Activated CD8-positive, alpha-beta memory T cell treated with anti-CD3 and anti-CD28 coated beads for 36 hours (primary cell): ENCODE measurements around the gene CTXND1. TPM values are rescaled to one million over a fixed set of nuclear protein-coding genes. Genes with fewer than 3 reads are reported as not detected.
"Not testable (repeated sequence)": the region's sequence is repeated elsewhere in the genome, so short reads cannot be mapped to it uniquely, and the experiment has no call there.

Experiments
- CTCF ChIA-PET: fragments of 350-600 bp; sonication (Branson Sonifier 250); formaldehyde crosslinking; loops from one replicate; lab custom pipeline; 2021; ENCODE audit warnings: antibody characterized with exemption; lab: Charles Lee
- POLR2A ChIA-PET: fragments of 350-600 bp; sonication (Branson Sonifier 250); formaldehyde crosslinking; loops from one replicate; lab custom pipeline; 2021; ENCODE audit warnings: antibody characterized with exemption; lab: Charles Lee
- total RNA-seq, 2 experiments: library from RNA; stranded (reverse); gene quantifications; one replicate each; pipeline ENCODE4 v1.2.3, GENCODE V29; 2021

Gene CTXND1
- total RNA-seq, result not detected

- CTCF ChIA-PET, result interaction anchor here (0.7 kb wide), 1 partner anchor 1017 kb away, joined by 3 read pairs; no protein-coding TSS in a partner anchor
- POLR2A ChIA-PET, result no interaction called here
Measured at GRCh38 chr15:80252121-80252518, at the start of gene CTXND1. TSS of gene CTXND1 (minus strand) at chr15:80252213. CDS start at chr15:80201949, 50,264 bp downstream.

- ChIA-PET POLR2A (no interaction called here), CTCF (no interaction called here)
Measured at GRCh38 chr15:80301472-80301871, 49.5 kb upstream of the CTXND1 start.

DNA sequence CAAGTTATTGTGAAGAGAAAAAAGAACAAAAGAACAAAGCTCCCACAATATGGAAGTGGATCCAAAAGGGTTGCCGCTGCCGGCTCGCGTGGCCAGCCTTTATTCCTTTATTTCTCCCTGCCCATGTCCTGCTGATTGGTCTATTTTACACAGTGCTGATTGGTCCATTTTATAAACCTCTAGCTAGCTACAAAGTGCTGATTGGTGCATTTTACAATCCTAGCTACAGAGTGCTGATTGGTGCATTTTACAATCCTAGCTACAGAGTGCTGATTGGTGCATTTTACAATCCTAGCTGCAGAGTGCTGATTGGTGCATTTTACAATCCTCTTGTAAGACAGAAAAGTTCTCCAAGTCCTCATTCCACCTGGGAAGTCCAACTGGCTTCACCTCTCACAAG lies 43.8 kb upstream of the CTXND1 start:
- POLR2A ChIA-PET, CTCF ChIA-PET: not testable (repeated sequence)

DNA sequence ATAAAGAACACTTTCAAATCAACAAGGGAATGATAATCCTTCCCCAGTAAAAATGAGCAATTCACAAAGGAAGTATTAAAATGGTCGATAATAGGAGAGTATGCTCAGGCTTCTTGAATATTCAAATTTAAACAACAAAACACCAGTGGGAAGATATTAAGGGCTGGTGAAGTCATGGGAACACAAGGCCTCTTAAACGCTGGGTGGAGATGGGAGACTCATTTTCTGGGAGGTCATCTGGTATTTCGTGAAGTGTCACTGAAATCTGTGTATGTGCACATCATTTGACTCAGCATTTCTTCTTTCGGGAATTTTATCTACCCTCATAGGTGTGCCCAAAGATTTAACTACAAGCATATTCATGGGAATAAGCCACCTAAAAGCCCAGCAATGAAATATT lies 40.1 kb upstream of the CTXND1 start:
- POLR2A ChIA-PET, result no interaction called here
- CTCF ChIA-PET, result no interaction called here

GRCh38 chr15:80290891-80291290 lies 38.9 kb upstream of the CTXND1 start:
- POLR2A ChIA-PET, CTCF ChIA-PET: not testable (repeated sequence)

- ChIA-PET POLR2A (no interaction called here), CTCF (no interaction called here)
Measured at GRCh38 chr15:80289528-80290495, 37.8 kb upstream of the CTXND1 start.

DNA sequence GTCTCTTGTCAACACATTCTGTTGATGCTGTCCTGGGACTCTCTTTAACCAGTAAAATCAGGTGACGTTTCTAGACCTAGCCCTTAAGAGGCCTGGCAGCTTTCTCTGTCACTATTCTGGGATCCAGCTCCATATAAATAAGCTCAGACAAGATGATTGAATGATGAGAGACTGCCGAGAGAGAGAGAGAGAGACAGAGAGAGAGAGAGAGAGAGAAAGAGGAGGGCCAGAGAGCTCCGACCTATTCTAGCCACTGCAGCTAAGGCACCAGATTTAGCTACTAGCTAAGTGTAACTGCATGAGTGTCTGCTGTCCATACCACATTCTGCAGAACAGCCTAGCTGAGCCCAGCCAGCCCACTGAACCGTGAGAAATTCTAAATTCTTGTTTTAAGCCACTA lies 36.1 kb upstream of the CTXND1 start:
- POLR2A ChIA-PET, result no interaction called here
- CTCF ChIA-PET, result no interaction called here

GRCh38 chr15:80286055-80286454 lies 34.0 kb upstream of the CTXND1 start:
- CTCF ChIA-PET, result no interaction called here
- POLR2A ChIA-PET, result no interaction called here

GRCh38 chr15:80285379-80285778 lies 33.4 kb upstream of the CTXND1 start:
- POLR2A ChIA-PET, result no interaction called here
- CTCF ChIA-PET, result no interaction called here

DNA sequence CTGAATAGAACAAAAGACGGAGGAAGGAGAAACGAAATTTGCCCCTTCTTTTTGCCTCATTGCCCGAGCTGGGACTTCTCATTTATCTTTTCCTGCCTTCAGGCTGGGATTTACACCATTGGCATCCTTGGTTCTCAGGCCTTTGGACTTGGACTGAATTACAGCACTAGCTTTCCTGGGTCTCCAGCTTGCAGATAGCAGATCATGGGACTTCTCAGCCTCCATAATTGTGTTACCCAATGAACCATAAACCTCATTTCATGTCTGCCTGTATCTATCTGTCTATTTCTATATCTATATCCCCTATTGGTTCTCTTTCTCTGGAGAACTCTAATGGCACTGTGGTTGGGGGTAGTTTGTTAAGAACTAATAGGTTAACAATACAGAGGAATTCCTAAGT lies 31.5 kb upstream of the CTXND1 start:
- ChIA-PET POLR2A (no interaction called here), CTCF (no interaction called here)

GRCh38 chr15:80277147-80277546 lies 25.1 kb upstream of the CTXND1 start:
- POLR2A ChIA-PET, result no interaction called here
- CTCF ChIA-PET, result no interaction called here

DNA sequence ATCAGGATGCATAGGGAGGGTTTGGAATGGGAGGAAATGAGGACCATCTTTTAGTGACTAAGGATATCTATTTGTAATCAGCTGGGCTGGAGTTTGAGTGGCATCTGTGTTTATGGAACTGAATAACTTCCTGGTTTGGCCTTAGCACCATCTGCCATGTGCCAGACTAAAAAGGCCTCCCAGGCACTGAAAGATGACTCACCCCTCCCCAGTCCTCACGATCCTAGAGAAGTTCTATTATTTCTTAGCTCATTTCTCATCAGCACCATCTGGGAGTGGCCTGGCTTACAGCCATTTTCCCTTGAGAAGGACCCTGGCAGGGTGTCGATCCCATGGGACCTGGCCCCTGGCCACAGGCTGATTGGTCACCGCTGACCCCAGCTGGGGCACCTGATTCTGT lies 23.9 kb upstream of the CTXND1 start:
- ChIA-PET CTCF (no interaction called here), POLR2A (no interaction called here)

DNA sequence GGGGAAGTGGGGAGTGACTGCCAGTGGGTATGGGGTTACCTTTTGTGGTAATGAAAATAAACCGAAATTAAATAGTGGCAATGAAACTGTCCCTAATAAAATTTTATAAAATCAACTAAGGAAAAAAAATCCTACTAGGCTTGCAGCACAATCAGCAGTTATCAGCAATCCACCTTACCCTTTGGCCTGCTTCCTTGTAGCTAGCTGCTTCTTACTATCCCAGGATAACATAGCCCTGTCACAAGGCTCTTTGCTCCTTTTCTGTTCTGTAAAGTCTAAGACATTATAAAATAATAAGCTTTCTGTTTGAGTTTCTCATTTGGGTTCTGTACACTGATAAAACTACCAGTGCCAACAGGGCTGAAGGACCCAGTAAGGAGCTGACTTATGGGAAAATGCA lies 23.0 kb upstream of the CTXND1 start:
- POLR2A ChIA-PET, result no interaction called here
- CTCF ChIA-PET, result no interaction called here

GRCh38 chr15:80274554-80274953 lies 22.5 kb upstream of the CTXND1 start:
- ChIA-PET POLR2A (no interaction called here), CTCF (no interaction called here)

DNA sequence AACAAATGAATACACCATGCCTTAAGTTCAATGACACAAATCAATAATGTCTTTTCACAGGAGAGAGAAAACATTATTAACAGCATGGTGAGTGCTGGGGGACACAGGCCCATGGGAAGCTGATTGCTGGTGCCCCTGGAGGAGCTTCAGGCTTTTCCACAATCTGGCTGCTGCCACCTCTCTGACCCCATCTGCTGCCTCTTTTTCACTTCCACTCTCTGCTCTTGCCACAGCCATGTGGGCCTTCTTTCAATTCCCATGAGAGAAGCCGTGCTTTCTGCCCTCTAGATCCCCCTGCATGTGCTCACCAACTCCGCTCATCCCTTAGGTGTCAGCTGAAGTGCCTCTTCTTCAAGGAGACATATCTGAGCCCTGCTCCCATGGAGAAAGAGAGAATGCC lies 21.0 kb upstream of the CTXND1 start:
- ChIA-PET POLR2A (no interaction called here), CTCF (no interaction called here)

DNA sequence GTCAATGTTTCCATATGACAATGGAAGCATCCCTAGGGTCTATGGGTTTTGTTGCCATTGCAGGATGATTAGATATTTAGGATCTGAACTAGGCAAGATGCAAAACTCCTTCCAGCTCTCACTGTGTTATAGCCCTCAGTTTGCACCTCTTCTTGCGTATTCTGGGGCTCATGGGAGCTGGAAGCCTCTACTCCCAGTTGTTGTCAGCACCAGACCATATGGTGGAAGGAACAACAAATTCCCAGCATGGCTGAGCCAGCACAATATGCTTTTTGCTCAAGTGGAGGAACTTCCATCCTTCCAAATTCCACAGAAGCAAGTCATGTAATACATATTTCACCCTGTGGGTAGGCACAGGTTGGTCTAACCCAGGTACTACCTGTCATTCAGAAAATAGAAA lies 18.5 kb upstream of the CTXND1 start:
- POLR2A ChIA-PET, result no interaction called here
- CTCF ChIA-PET, result no interaction called here

- CTCF ChIA-PET, result no interaction called here
- POLR2A ChIA-PET, result no interaction called here
Measured at GRCh38 chr15:80268101-80268500, 16.1 kb upstream of the CTXND1 start.

DNA sequence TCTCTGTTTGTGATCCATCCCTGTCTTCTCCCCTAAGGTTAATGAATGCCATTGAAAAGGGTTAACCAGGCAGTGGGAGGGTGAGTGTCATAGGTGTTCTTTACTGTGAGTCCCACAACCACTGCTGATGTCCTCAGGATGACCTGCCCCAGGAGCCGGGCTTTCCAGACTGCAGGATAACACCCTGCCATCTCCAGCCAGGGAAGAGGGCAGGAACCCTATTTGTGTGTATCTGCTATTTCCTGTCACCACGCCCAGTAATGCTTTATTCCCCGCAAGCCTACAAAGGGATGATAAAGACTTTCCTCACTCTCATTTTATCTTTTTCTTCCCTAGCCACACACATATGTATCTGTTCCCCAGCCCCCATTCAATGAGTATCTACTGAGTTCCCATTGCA lies 15.6 kb upstream of the CTXND1 start:
- ChIA-PET CTCF (no interaction called here), POLR2A (no interaction called here)

GRCh38 chr15:80266745-80267144 lies 14.7 kb upstream of the CTXND1 start:
- ChIA-PET CTCF (no interaction called here), POLR2A (no interaction called here)

- CTCF ChIA-PET, result no interaction called here
Measured at GRCh38 chr15:80266113-80266512, 14.1 kb upstream of the CTXND1 start.

GRCh38 chr15:80265021-80265420 lies 13.0 kb upstream of the CTXND1 start:
- ChIA-PET POLR2A (interaction anchor here (0.7 kb wide), 1 partner anchor 9 kb away, joined by 3 read pairs; no protein-coding TSS in a partner anchor), CTCF (no interaction called here)

More at GRCh38 chr15:80266113-80266512, 14.1 kb upstream of the CTXND1 start:
- POLR2A ChIA-PET, result no interaction called here
